Measurements from ENCODE around the gene PCCA.

DNA sequence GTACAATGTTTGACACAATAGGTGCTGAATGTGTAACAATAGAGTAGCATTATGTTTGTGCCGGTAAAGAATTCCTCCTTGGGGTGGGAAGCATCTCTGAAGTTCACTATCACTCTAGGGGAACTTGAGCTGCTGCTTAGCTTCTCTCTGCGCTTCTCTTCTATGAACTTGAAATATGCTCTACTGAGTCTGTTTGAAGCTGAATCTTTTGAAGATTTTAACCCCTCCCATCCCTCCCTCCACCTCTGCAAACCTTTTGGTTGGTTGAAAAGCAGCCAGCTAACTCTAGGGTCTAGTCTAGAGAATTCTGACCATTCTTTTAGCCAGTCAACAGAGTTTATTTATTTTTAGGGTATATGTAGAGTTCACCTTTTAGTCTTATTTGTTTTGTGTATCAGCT lies 2.5 kb downstream of the PCCA start:
- TF ChIP-seq CTCF (IDR thresholded peaks at IDR 0.05) (no peak), POLR2A (IDR thresholded peaks at IDR 0.05) (no peak), EP300 (IDR thresholded peaks at IDR 0.05) (no peak), POLR2AphosphoS5 (IDR thresholded peaks at IDR 0.05) (no peak)
